ENCODE measurements around the gene POPDC2.

The POPDC2 gene

GRCh38 chr3:119639494-119640350 lies 20.7 kb downstream of the POPDC2 start:
- Histone ChIP-seq H3K9me3 (ENCODE audit: control extremely low read depth in 1 of 5, control insufficient read depth in 4 of 5, insufficient read depth in 2 of 5, low read depth in 1 of 5, low read length in 4 of 5) (no peaks in the 10 kb centered on the region), H3K36me3 (ENCODE audit: control insufficient read depth in 4 of 4, insufficient read depth in 4 of 4, low read length in 3 of 4) (peaks cover 0 to 2% (median 0%) of the 10 kb centered on the region in 4 experiments), H3K27me3 (replicated peaks in 2 of 5; ENCODE audit: control insufficient read depth in 4 of 5, insufficient read depth in 5 of 5, low read length in 4 of 5) (no peaks in the 10 kb centered on the region), H3K4me3 (ENCODE audit: control insufficient read depth in 1 of 7, extremely low read depth in 1 of 7, insufficient read depth in 4 of 7, low read depth in 2 of 7, low read length in 6 of 7) (no peak overlapping the region), H3K27ac (ENCODE audit: insufficient read depth in 1 of 2, low read depth in 1 of 2, low read length in 2 of 2, poor library complexity in 1 of 2, severe bottlenecking in 2 of 2) (no peak overlapping the region), H3K4me1 (ENCODE audit: control extremely low read depth in 1 of 4, control insufficient read depth in 4 of 4, insufficient read depth in 4 of 4, low read length in 3 of 4) (peaks cover 15 to 39% (median 28%) of the 10 kb centered on the region in 4 experiments)
- ChIA-PET POLR2A (no interaction called here), CTCF (interaction anchor here (1.1 kb wide), 1 partner anchor 14 kb away, joined by 3 read pairs; no protein-coding TSS in a partner anchor)
- DNase-seq = no peak
- WGBS (ENCODE audit: insufficient coverage) = 100% methylated on average over 1 of the region's 2 CpGs

- Histone ChIP-seq H3K36me3 (ENCODE audit: control insufficient read depth in 4 of 4, insufficient read depth in 4 of 4, low read length in 3 of 4) (no peaks in the 10 kb centered on the region), H3K4me3 (ENCODE audit: control insufficient read depth in 1 of 7, extremely low read depth in 1 of 7, insufficient read depth in 4 of 7, low read depth in 2 of 7, low read length in 6 of 7) (peak overlapping the region in 2 of 7 experiments; percentile 30 to 44), H3K4me1 (ENCODE audit: control extremely low read depth in 1 of 4, control insufficient read depth in 4 of 4, insufficient read depth in 4 of 4, low read length in 3 of 4) (peaks cover 15 to 37% (median 28%) of the 10 kb centered on the region in 4 experiments), H3K27ac (ENCODE audit: insufficient read depth in 1 of 2, low read depth in 1 of 2, low read length in 2 of 2, poor library complexity in 1 of 2, severe bottlenecking in 2 of 2) (peak overlapping the region; percentile 20 to 53), H3K27me3 (replicated peaks in 2 of 5; ENCODE audit: control insufficient read depth in 4 of 5, insufficient read depth in 5 of 5, low read length in 4 of 5) (no peaks in the 10 kb centered on the region), H3K9me3 (ENCODE audit: control extremely low read depth in 1 of 5, control insufficient read depth in 4 of 5, insufficient read depth in 2 of 5, low read depth in 1 of 5, low read length in 4 of 5) (no peaks in the 10 kb centered on the region)
- DNase-seq = peak; percentile 56 to 87 (median 84)
- ChIA-PET POLR2A (interaction anchor here (0.7 kb wide), 1 partner anchor 38 kb away, joined by 3 read pairs; no protein-coding TSS in a partner anchor), CTCF (interaction anchor here (1.5 to 2.6 kb wide), 2 partner anchors 37 to 43 kb away, joined by 3 to 9 read pairs; no protein-coding TSS in a partner anchor)
- WGBS (ENCODE audit: insufficient coverage) = 50% methylated on average over 2 of the region's 3 CpGs
Measured at GRCh38 chr3:119637679-119638477, 22.5 kb downstream of the POPDC2 start.

- 92% methylated on average over 2 of the region's 4 CpGs for WGBS (ENCODE audit: insufficient coverage)
- DNase-seq = no peak
- H3K4me3 ChIP-seq (ENCODE audit: control insufficient read depth in 1 of 7, extremely low read depth in 1 of 7, insufficient read depth in 4 of 7, low read depth in 2 of 7, low read length in 6 of 7) = no peak overlapping the region
- ChIA-PET CTCF (interaction anchor here (1.5 to 2.6 kb wide), 3 partner anchors 10 to 44 kb away, joined by 3 to 9 read pairs (median 6); no protein-coding TSS in a partner anchor), POLR2A (interaction anchor here (0.7 kb wide), 1 partner anchor 37 kb away, joined by 3 read pairs; no protein-coding TSS in a partner anchor)
- H3K27me3 ChIP-seq (replicated peaks in 2 of 5; ENCODE audit: control insufficient read depth in 4 of 5, insufficient read depth in 5 of 5, low read length in 4 of 5) = no peaks in the 10 kb centered on the region
- no peaks in the 10 kb centered on the region for H3K9me3 ChIP-seq (ENCODE audit: control extremely low read depth in 1 of 5, control insufficient read depth in 4 of 5, insufficient read depth in 2 of 5, low read depth in 1 of 5, low read length in 4 of 5)
- H3K36me3 ChIP-seq (ENCODE audit: control insufficient read depth in 4 of 4, insufficient read depth in 4 of 4, low read length in 3 of 4) = no peaks in the 10 kb centered on the region
- H3K27ac ChIP-seq (ENCODE audit: insufficient read depth in 1 of 2, low read depth in 1 of 2, low read length in 2 of 2, poor library complexity in 1 of 2, severe bottlenecking in 2 of 2) = peak overlapping the region in 1 of 2 experiments; percentile 53
- H3K4me1 ChIP-seq (ENCODE audit: control extremely low read depth in 1 of 4, control insufficient read depth in 4 of 4, insufficient read depth in 4 of 4, low read length in 3 of 4) = peaks cover 15 to 35% (median 28%) of the 10 kb centered on the region in 4 experiments
Measured at GRCh38 chr3:119636891-119637611, 23.3 kb downstream of the POPDC2 start.

DNA sequence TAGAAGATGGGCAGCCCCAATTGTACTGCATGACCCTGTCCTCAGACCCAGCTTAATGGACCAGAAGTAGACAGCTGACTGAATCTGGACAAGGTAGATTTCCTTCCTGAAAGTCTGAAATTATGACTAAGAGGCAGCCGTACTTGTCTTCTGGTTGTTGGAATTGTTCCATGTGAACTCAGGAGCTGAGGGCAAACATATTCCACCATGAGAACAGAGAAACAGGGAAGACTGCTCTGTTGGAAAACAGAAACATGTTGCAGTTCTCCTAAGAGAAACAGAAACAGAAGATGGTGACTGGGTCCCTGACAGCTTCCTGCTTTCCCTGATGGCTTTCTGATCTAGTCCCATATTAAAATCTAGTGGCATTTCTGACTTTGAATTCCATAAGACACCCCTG lies 24.1 kb downstream of the POPDC2 start:
- no CpG with 5 or more reads among the region's 1 CpG for WGBS (ENCODE audit: insufficient coverage)
- POLR2A ChIA-PET = interaction anchor here (0.6 kb wide), 1 partner anchor 56 kb away, joined by 3 read pairs; no protein-coding TSS in a partner anchor
- no peaks in the 10 kb centered on the region for H3K9me3 ChIP-seq (ENCODE audit: control extremely low read depth in 1 of 5, control insufficient read depth in 4 of 5, insufficient read depth in 2 of 5, low read depth in 1 of 5, low read length in 4 of 5)

GRCh38 chr3:119635719-119636118 lies 24.7 kb downstream of the POPDC2 start:
- H3K27ac ChIP-seq (ENCODE audit: insufficient read depth in 1 of 2, low read depth in 1 of 2, low read length in 2 of 2, poor library complexity in 1 of 2, severe bottlenecking in 2 of 2) = no peak overlapping the region
- H3K4me3 ChIP-seq (ENCODE audit: control insufficient read depth in 1 of 7, extremely low read depth in 1 of 7, insufficient read depth in 4 of 7, low read depth in 2 of 7, low read length in 6 of 7) = no peak overlapping the region
- no peak for DNase-seq
- 100% methylated on average over 10 of the region's 10 CpGs for WGBS (ENCODE audit: insufficient coverage)
- ChIA-PET POLR2A (interaction anchor here (0.6 kb wide), 1 partner anchor 55 kb away, joined by 3 read pairs; no protein-coding TSS in a partner anchor), CTCF (interaction anchor here (1.5 to 2.6 kb wide), 2 partner anchors 8 to 45 kb away, joined by 6 to 9 read pairs; no protein-coding TSS in a partner anchor)
- H3K36me3 ChIP-seq (ENCODE audit: control insufficient read depth in 4 of 4, insufficient read depth in 4 of 4, low read length in 3 of 4) = no peaks in the 10 kb centered on the region
- no peaks in the 10 kb centered on the region for H3K27me3 ChIP-seq (replicated peaks in 2 of 5; ENCODE audit: control insufficient read depth in 4 of 5, insufficient read depth in 5 of 5, low read length in 4 of 5)
- H3K9me3 ChIP-seq (ENCODE audit: control extremely low read depth in 1 of 5, control insufficient read depth in 4 of 5, insufficient read depth in 2 of 5, low read depth in 1 of 5, low read length in 4 of 5) = no peaks in the 10 kb centered on the region
- H3K4me1 ChIP-seq (ENCODE audit: control extremely low read depth in 1 of 4, control insufficient read depth in 4 of 4, insufficient read depth in 4 of 4, low read length in 3 of 4) = peaks cover 15 to 36% (median 29%) of the 10 kb centered on the region in 4 experiments

More for the DNA sequence above, 24.1 kb downstream of the POPDC2 start:
- no peaks in the 10 kb centered on the region for H3K36me3 ChIP-seq (ENCODE audit: control insufficient read depth in 4 of 4, insufficient read depth in 4 of 4, low read length in 3 of 4)
- CTCF ChIA-PET = interaction anchor here (1.5 to 2.6 kb wide), 3 partner anchors 9 to 44 kb away, joined by 3 to 9 read pairs (median 6); no protein-coding TSS in a partner anchor
- no peak for DNase-seq
- no peaks in the 10 kb centered on the region for H3K27me3 ChIP-seq (replicated peaks in 2 of 5; ENCODE audit: control insufficient read depth in 4 of 5, insufficient read depth in 5 of 5, low read length in 4 of 5)
- peaks cover 15 to 35% (median 28%) of the 10 kb centered on the region in 4 experiments for H3K4me1 ChIP-seq (ENCODE audit: control extremely low read depth in 1 of 4, control insufficient read depth in 4 of 4, insufficient read depth in 4 of 4, low read length in 3 of 4)
- no peak overlapping the region for H3K27ac ChIP-seq (ENCODE audit: insufficient read depth in 1 of 2, low read depth in 1 of 2, low read length in 2 of 2, poor library complexity in 1 of 2, severe bottlenecking in 2 of 2)
- H3K4me3 ChIP-seq (ENCODE audit: control insufficient read depth in 1 of 7, extremely low read depth in 1 of 7, insufficient read depth in 4 of 7, low read depth in 2 of 7, low read length in 6 of 7) = no peak overlapping the region

- ChIA-PET CTCF (no interaction called here), POLR2A (no interaction called here)
- H3K4me1 ChIP-seq (ENCODE audit: control extremely low read depth in 1 of 4, control insufficient read depth in 4 of 4, insufficient read depth in 4 of 4, low read length in 3 of 4) = peaks cover 8 to 42% (median 30%) of the 10 kb centered on the region in 4 experiments
Measured at GRCh38 chr3:119632829-119633228, 27.6 kb downstream of the POPDC2 start.

More at GRCh38 chr3:119632829-119633228, 27.6 kb downstream of the POPDC2 start:
- Histone ChIP-seq H3K27ac (ENCODE audit: insufficient read depth in 1 of 2, low read depth in 1 of 2, low read length in 2 of 2, poor library complexity in 1 of 2, severe bottlenecking in 2 of 2) (no peak overlapping the region), H3K36me3 (ENCODE audit: control insufficient read depth in 4 of 4, insufficient read depth in 4 of 4, low read length in 3 of 4) (no peaks in the 10 kb centered on the region), H3K4me3 (ENCODE audit: control insufficient read depth in 1 of 7, extremely low read depth in 1 of 7, insufficient read depth in 4 of 7, low read depth in 2 of 7, low read length in 6 of 7) (no peak overlapping the region), H3K9me3 (ENCODE audit: control extremely low read depth in 1 of 5, control insufficient read depth in 4 of 5, insufficient read depth in 2 of 5, low read depth in 1 of 5, low read length in 4 of 5) (no peaks in the 10 kb centered on the region), H3K27me3 (replicated peaks in 2 of 5; ENCODE audit: control insufficient read depth in 4 of 5, insufficient read depth in 5 of 5, low read length in 4 of 5) (no peaks in the 10 kb centered on the region)
- WGBS (ENCODE audit: insufficient coverage) = 100% methylated on average over 2 of the region's 4 CpGs
- DNase-seq = no peak
